Cardiac muscle cell (in vitro differentiated cells and primary cell): ENCODE measurements around the gene SLC37A1. TPM values are rescaled to one million over a fixed set of nuclear protein-coding genes. Genes with fewer than 3 reads are reported as not detected.

Experiments used
- DNase-seq, 2 donors: peaks; one replicate each; pipeline versions ENCODE4 v3.0.0 to v3.0.0-alpha.2; 2010 to 2017; ENCODE audit warnings: low read depth in 1 of 2, low spot score in 1 of 2
- H3K27ac ChIP-seq: fragments of 200-600 bp; sonication (generic); 2 replicates; pipeline ENCODE4 v1.5.1; 2016
- H3K27me3 ChIP-seq: fragments of 200-600 bp; sonication (generic); 2 replicates; pipeline ENCODE4 v1.6.0; 2016; ENCODE audit warnings: control low read depth
- H3K36me3 ChIP-seq: fragments of 200-600 bp; sonication (generic); 2 replicates; pipeline ENCODE4 v1.5.1; 2016; ENCODE audit warnings: control low read depth
- H3K4me1 ChIP-seq: fragments of 200-600 bp; sonication (generic); 2 replicates; pipeline ENCODE4 v1.8.1; 2017; ENCODE audit warnings: low read depth, mild to moderate bottlenecking, mixed run types
- H3K4me3 ChIP-seq: fragments of 200-600 bp; sonication (generic); 2 replicates; pipeline ENCODE4 v1.5.1; 2016; ENCODE audit warnings: mild to moderate bottlenecking
- H3K9me3 ChIP-seq: fragments of 200-600 bp; sonication (generic); 2 replicates; pipeline ENCODE4 v1.5.1; 2017; ENCODE audit warnings: low read depth, mild to moderate bottlenecking, control low read depth
- polyA plus RNA-seq: library from polyadenylated mRNA; unstranded; fragments of >200 nt; fragmentation: Nextera tagmentation; extraction: Ambion mirVana; gene quantifications from 2 replicates; pipeline ENCODE4 v1.2.1, GENCODE V29; 2016
- total RNA-seq: library from RNA; depleted of rRNA; stranded (reverse); fragments of >200 nt; gene quantifications from 2 replicates; pipeline ENCODE4 v1.2.3, GENCODE V29; 2016
- TF ChIP-seq, protein P1 (sequence below): IDR thresholded peaks from 2 replicates; pipeline ENCODE4 v1.5.1; 2012; ENCODE audit warnings: low read depth, mild to moderate bottlenecking, low read length

The SLC37A1 gene
- total and polyA plus RNA-seq, 2 experiments from 2014 or later: 3.5 to 8.4 TPM

DNA sequence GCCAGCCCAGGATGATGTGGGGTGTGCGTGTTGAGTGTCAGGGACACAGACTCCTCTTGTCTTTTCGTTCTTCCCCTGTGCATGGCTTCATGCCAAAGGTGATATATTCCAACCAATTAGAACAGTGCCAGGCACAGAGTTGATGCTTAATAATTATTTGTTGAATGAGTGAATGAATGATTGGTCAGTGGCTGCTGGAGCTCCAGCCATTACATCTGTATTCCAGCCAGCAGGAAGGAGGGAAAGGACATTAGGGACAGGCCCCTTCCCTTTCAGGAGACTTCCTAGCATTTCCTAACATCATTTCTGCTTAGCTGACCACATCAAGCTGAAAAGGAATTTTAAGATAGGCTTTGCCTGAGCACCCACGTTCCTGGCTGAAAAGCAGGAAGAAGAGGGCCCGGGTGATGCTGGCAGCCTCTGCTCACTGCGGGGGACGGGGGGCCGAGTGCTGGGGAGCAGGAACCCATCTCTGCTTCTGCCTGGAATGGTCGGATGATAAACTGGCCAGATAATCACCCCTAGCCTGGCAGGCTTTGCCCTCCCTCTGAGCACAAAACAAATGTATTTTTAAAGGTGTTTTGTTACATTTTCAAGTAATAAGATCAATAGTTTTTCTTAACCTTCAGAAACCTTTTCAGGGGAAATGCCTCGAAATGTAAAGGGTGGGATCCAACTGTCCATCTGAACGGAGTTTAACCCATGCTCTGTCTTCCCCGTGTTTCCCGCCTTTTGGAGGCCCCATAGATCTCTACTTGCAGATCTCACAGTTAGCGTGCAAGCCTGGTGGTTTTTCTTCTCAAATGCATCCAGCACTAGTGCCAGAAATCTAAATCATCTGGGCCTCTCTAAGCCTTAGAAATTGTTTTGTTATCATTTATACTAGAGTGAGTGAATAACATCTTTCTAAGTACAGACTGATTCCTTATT lies 39.0 kb downstream of the SLC37A1 start:
- no peaks in the 10 kb centered on the region for H3K36me3 ChIP-seq
- no peak overlapping the region for H3K4me3 ChIP-seq
- no peaks in the 10 kb centered on the region for H3K27me3 ChIP-seq
- H3K9me3 ChIP-seq: no peaks in the 10 kb centered on the region
- no peaks in the 10 kb centered on the region for H3K4me1 ChIP-seq
- no peak overlapping the region for H3K27ac ChIP-seq
- no peak for DNase-seq
- TF ChIP-seq, protein P1, sequence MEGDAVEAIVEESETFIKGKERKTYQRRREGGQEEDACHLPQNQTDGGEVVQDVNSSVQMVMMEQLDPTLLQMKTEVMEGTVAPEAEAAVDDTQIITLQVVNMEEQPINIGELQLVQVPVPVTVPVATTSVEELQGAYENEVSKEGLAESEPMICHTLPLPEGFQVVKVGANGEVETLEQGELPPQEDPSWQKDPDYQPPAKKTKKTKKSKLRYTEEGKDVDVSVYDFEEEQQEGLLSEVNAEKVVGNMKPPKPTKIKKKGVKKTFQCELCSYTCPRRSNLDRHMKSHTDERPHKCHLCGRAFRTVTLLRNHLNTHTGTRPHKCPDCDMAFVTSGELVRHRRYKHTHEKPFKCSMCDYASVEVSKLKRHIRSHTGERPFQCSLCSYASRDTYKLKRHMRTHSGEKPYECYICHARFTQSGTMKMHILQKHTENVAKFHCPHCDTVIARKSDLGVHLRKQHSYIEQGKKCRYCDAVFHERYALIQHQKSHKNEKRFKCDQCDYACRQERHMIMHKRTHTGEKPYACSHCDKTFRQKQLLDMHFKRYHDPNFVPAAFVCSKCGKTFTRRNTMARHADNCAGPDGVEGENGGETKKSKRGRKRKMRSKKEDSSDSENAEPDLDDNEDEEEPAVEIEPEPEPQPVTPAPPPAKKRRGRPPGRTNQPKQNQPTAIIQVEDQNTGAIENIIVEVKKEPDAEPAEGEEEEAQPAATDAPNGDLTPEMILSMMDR: no peak

DNA sequence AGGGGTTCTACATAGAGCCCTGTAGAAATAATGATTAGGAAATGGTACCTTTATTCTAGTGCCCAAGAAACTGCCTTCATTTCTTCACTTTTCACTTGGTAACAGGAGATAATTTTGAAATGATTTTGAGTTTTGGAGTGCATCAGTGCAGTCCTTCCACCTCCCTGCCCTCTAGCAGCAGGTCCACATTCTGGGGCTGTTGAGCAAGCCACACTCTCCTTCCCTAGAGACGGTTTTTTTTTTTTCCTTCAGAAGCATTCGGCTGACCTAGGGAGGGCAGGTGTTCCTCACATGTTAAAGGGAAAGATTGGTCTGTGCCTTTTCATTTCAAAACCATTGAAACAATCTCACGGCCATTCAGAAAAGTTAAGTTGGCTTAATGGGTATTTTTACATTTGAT lies 39.8 kb downstream of the SLC37A1 start:
- peak in 1 of 2 donors; percentile 27 for DNase-seq
- TF ChIP-seq, protein P1: peak; percentile 66

DNA sequence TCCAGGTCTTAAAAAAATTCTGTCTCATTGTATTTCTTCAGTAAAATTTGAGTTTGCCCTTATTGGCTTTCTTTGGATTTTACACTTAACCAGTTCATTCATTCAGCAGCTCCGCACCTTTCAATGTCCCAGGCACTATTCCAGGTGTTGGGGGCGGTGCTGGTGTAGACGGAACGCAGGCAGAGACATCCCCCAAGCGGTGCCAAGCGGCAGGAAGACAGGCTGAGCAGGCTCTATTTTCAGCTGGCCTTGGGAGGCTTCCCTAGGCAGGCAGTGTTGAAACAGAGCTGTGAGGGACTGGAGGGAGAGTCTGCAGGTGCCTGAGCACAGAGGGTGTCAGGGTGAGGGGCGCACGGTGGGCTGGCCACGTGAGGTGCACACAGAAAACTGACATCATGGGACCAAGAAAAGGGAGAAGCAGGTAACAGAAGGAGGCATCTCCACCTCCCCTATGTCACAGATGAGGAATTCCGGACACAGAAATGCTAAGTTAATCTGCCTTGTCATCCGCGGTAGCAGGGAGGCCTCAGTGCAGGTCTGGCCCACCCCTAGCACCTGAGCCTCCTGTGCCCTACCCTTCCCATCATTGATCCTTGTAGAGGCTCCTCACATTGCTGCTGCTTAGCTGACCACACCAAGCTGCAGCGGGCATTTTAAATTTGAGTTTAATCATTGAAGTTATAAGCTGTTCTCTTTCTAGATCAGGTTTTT lies 40.8 kb downstream of the SLC37A1 start:
- TF ChIP-seq, protein P1: no peak
- no peak for DNase-seq
- Histone ChIP-seq H3K27ac (no peak overlapping the region), H3K4me3 (no peak overlapping the region), H3K4me1 (no peaks in the 10 kb centered on the region), H3K36me3 (no peaks in the 10 kb centered on the region), H3K9me3 (no peaks in the 10 kb centered on the region), H3K27me3 (no peaks in the 10 kb centered on the region)

More for the DNA sequence above, 39.8 kb downstream of the SLC37A1 start:
- H3K27me3 ChIP-seq: no peaks in the 10 kb centered on the region
- H3K27ac ChIP-seq: no peak overlapping the region
- no peak overlapping the region for H3K4me3 ChIP-seq
- no peaks in the 10 kb centered on the region for H3K36me3 ChIP-seq
- no peaks in the 10 kb centered on the region for H3K4me1 ChIP-seq
- H3K9me3 ChIP-seq: no peaks in the 10 kb centered on the region

DNA sequence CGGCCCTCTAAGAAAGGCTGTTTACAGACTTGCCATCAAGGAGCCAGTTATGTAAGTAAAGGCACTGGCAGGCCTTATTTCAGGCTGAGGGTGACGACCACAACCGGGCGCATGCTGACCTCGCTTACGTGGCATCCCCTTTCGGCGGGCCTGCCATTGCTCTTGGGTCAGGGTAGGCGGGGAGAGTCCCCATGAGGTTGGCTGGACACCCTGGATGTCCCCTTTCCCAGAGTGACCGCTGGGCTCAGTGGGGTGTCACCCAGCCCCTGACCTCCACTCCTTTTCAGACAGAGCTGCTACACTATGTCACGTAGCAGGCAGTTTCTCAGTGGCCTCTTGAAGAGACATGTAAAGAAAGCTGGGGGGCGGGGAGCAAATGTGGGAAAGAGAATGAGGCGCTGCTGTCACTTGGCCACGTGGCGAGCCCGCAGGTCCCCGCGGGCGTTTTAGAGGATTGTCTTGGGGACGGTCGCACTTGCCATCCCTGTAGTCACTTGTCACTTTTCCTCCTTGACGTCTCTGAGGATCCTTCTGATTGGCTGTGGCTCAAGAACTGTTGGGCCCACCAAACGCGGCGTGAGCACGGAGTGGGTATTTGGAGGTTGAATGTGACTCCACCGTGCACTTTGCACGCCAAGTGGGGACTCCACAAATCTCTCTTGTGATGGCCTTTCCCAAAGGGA lies 42.2 kb downstream of the SLC37A1 start:
- no peaks in the 10 kb centered on the region for H3K4me1 ChIP-seq
- no peak overlapping the region for H3K27ac ChIP-seq
- no peak for DNase-seq
- H3K4me3 ChIP-seq: no peak overlapping the region
- H3K27me3 ChIP-seq: no peaks in the 10 kb centered on the region
- H3K9me3 ChIP-seq: no peaks in the 10 kb centered on the region
- TF ChIP-seq, protein P1: no peak
- no peaks in the 10 kb centered on the region for H3K36me3 ChIP-seq

DNA sequence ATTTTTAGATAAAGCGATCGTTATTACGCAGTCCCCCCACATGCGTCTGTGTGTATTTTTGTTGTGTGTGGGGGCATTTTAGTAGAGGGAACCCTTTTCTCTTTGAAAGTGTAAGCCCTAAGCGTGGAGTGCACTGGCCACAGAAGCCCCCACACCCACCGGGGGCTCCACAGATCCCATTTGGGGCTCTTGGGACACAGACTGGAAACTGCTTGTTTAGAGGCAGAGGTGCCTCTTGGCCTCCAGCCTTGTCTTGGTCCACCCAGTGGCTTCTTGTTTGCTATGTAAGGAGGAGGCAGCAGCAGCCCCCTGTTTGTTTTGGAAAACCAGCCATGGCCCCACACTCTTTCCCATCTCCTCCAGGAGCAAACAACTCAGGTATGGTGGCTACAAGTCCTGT lies 42.8 kb downstream of the SLC37A1 start:
- H3K4me1 ChIP-seq: no peaks in the 10 kb centered on the region
- no peaks in the 10 kb centered on the region for H3K9me3 ChIP-seq
- TF ChIP-seq, protein P1: no peak
- no peak overlapping the region for H3K4me3 ChIP-seq
- no peaks in the 10 kb centered on the region for H3K27me3 ChIP-seq
- H3K36me3 ChIP-seq: no peaks in the 10 kb centered on the region
- no peak for DNase-seq
- H3K27ac ChIP-seq: no peak overlapping the region
